GM23248 (cell line): Measurements from ENCODE around the gene TMEM244.

Source experiments
- EZH2 ChIP-seq: fragments of 200-600 bp; sonication (generic); IDR thresholded peaks from 2 replicates; pipeline ENCODE4 v1.6.1; 2018; ENCODE audit warnings: antibody characterized with exemption, mild to moderate bottlenecking; ENCODE audit not compliant: insufficient read depth, poor library complexity, severe bottlenecking
- EZH2phosphoT487 ChIP-seq: fragments of 200-600 bp; sonication (generic); IDR thresholded peaks from 2 replicates; pipeline ENCODE4 v1.6.1; 2018; ENCODE audit warnings: antibody characterized with exemption, moderate library complexity, mild to moderate bottlenecking, low read depth; ENCODE audit not compliant: insufficient read depth

DNA sequence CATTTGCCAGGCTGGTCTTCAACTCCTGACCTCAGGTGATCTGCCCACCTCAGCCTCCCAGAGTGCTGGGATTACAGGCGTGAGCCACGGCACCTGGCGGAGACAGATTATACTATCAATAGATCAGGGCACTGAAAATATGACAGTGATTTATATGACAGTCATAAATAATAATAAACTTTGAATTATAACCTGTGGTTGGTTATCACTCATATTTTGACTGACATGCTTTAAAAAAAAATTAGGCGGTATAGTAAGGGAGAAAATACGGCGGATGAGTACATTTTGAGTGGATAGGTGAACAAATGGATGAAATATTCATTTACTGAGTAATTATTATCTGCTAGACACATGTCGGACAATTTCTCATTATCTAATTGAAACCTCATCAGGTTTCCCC is 28.8 kb downstream of the TMEM244 start:
- no peak for TF ChIP-seq EZH2
- TF ChIP-seq EZH2phosphoT487, result no peak
